Eye (tissue), 1 donor: Measurements from ENCODE around the gene PTPN14.
"Not testable (repeated sequence)": the region's sequence is repeated elsewhere in the genome, so short reads cannot be mapped to it uniquely, and the experiment has no call there.

Experiments
- DNase-seq: peaks from one replicate; pipeline ENCODE4 v3.0.0-alpha.2; 2015

PTPN14 gene

GRCh38 chr1:214540324-214540723 is 11.1 kb downstream of the PTPN14 start:
- DNase-seq: peak; percentile 44

- peak; percentile 44 for DNase-seq
Observed at GRCh38 chr1:214538496-214538895, 12.9 kb downstream of the PTPN14 start.

GRCh38 chr1:214537872-214538473 is 13.4 kb downstream of the PTPN14 start:
- DNase-seq: no peak

DNA sequence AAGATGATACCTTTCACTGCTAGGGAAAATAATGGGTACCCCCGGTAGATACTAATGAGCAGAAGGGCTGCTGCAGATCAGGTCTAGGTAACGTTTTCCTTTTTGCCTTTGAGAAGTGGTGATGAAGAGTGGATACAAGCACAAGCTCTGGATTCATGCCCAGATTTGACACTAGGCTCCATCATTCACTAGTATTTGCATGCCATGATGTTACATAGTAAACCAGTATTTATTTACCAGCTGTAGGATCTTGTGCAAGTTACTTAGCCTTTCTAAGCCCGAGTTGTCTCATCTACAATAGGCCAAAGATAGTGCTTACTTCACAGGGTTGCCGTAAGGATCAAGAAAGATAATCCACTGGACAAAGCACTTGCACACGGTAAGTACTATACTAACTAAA is 14.2 kb downstream of the PTPN14 start:
- DNase-seq: no peak

- DNase-seq: no peak
Observed at GRCh38 chr1:214532070-214532469, 19.3 kb downstream of the PTPN14 start.

DNA sequence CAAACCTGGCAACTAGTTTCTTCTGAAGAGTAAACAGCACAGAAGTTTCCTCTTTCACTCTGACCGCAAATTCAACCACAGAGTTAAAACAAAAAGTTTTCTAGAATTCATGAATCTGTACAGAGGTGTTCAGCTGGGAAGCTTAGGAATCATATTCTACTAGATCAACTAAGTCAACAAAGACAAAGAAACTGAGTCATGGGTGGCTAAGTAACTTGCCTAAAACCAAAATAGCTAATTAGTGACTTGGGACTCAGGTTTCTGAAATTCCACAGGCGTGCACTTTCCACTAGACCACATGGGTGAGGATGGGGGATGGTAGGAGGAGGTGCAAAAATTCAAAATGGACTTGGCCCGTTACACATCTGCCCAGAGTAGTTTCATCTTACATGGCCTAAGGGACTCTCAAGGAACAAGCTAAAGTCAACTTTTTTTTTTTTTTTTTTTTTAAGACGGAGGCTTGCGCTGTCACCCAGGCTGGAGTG is 25.8 kb downstream of the PTPN14 start:
- DNase-seq: no peak

- no peak for DNase-seq
Observed at GRCh38 chr1:214524824-214525223, 26.6 kb downstream of the PTPN14 start.

- DNase-seq: no peak
Observed at GRCh38 chr1:214523124-214523824, 28.1 kb downstream of the PTPN14 start.

- DNase-seq: not testable (repeated sequence)
Observed at GRCh38 chr1:214521458-214521857, 29.9 kb downstream of the PTPN14 start.

- DNase-seq: no peak
Observed at GRCh38 chr1:214520544-214521165, 30.7 kb downstream of the PTPN14 start.

GRCh38 chr1:214518361-214518760 is 33.0 kb downstream of the PTPN14 start:
- no peak for DNase-seq

GRCh38 chr1:214516434-214517326 is 34.7 kb downstream of the PTPN14 start:
- no peak for DNase-seq

- DNase-seq: no peak
Observed at GRCh38 chr1:214515544-214516433, 35.6 kb downstream of the PTPN14 start.

DNA sequence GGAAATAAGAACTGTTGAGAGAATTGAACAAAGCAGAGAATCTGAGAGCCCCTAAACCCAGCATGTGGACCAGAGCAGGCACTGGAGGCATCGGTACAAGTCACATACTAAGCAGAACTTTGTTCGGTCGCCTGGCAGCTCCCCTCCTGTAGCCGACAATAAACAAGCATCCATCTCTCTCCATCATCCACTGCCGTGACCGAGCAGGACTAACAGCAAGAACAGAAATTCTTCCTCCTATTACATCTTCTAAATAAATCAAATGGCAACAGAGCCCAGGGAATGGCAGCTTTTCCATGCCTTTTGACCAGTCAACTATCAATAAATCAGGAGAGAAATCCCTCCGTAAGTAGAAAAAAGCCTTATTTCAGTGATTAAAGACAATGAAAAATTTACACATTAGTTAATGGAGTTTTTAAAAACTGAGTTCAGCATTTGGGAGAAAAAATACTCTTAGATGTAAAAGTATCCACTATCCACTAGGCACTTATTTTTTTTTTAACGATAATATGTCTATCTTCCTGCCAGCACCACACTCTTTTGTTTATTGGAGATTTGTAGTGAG is 36.5 kb downstream of the PTPN14 start:
- no peak for DNase-seq

- DNase-seq: peak; percentile 11
Observed at GRCh38 chr1:214514032-214514818, 37.2 kb downstream of the PTPN14 start.

- no peak for DNase-seq
Observed at GRCh38 chr1:214513394-214513793, 38.0 kb downstream of the PTPN14 start.

- no peak for DNase-seq
Observed at GRCh38 chr1:214511639-214511998, 39.8 kb downstream of the PTPN14 start.

DNA sequence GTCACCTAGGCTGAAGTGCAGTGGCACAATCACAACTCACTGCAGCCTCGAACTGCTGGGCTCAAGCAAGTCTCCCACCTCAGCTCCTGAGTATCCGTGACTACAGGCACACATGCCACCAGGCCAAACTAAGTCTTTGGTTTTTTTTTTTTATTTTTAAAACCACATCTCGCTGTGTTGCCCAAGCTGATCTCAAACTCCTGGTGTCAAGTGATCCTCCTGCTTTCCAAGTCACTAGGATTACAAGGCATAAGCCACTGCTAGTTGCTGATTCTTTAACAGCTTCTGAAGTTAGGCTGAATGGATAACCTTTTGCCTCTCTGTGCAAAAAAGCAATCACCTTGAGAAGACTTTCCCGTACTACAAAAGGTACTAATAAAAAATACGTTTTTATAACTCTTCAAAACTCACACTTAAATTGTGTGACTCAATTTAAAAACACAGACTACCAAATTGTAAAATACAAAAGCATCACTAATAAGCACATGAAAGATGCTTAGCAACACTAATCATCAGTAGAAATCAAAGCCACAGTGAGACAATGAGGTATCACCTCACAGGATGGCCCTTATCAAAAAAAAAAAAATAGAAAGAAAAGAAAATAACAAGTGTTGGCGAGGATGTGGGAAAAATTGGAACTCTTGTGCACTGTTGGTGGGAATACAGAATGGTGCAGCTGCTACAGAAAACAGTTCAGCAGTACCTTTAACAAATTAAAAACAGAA is 40.3 kb downstream of the PTPN14 start:
- no peak for DNase-seq

DNA sequence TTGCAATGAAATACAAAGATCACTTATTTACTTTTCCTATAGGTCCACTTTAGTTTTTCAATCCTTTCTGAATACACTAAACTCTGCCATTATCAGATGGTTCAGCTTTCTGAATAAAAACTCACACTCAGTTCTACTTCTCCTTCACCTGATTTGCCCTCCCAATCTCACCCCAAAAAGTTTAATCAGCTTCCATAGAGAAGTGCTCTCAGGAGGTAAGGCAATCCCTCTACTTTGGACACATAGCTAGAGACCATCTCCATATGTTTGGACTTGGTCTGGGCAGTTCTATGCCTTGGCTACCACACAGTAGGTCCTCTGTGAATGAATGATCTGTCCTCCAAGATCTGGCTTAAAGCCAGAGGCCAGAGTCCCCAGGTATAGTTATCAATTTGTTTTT is 40.9 kb downstream of the PTPN14 start:
- no peak for DNase-seq

DNA sequence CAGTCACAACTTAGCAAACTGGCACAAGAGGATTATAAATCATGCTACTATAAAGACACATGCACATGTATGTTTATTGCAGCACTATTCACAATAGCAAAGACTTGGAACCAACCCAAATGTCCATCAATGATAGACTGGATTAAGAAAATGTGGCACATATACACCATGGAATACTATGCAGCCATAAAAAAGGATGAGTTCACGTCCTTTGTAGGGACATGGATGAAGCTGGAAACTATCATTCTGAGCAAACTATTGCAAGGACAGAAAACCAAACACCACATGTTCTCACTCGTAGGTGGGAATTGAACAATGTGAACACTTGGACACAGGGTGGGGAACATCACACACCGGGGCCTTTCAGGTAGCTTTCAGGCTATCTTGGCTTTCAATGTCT is 41.8 kb downstream of the PTPN14 start:
- not testable (repeated sequence) for DNase-seq
